Mesenchymal stem cell (in vitro differentiated cells and primary cell): ENCODE measurements around the gene CYSRT1.

ENCODE experiments used
- DNase-seq: peaks from one replicate; pipeline ENCODE4 v3.0.0-alpha.2; 2013
- H2AFZ ChIP-seq: one replicate; pipeline ENCODE4 v1.6.1; 2013; ENCODE audit warnings: low read depth, mild to moderate bottlenecking, control low read depth, inconsistent platforms, low read length, moderate library complexity
- H2AK5ac ChIP-seq: 2 replicates; pipeline ENCODE4 v1.6.1; 2013; ENCODE audit warnings: low read length, moderate library complexity, mild to moderate bottlenecking, inconsistent platforms; ENCODE audit not compliant: severe bottlenecking
- H2BK120ac ChIP-seq: one replicate; pipeline ENCODE4 v1.6.1; 2013; ENCODE audit warnings: low read depth, mild to moderate bottlenecking, inconsistent platforms, low read length, moderate library complexity
- H2BK12ac ChIP-seq, 2 experiments: one replicate each; pipeline ENCODE4 v1.6.1; 2013; ENCODE audit warnings: inconsistent platforms in 2 of 2, low read length in 2 of 2, mild to moderate bottlenecking in 2 of 2, moderate library complexity in 2 of 2, control low read depth in 1 of 2
- H2BK15ac ChIP-seq: one replicate; pipeline ENCODE4 v1.6.1; 2013; ENCODE audit warnings: mild to moderate bottlenecking, low read depth, inconsistent platforms; ENCODE audit not compliant: poor library complexity, severe bottlenecking
- H2BK5ac ChIP-seq: 2 replicates; pipeline ENCODE4 v1.6.1; 2013; ENCODE audit warnings: low read depth, mild to moderate bottlenecking, low read length, control low read depth, inconsistent platforms; ENCODE audit not compliant: poor library complexity, severe bottlenecking
- H3K14ac ChIP-seq, 2 experiments: one replicate each; pipeline ENCODE4 v1.6.1; 2013; ENCODE audit warnings: inconsistent platforms in 2 of 2, low read length in 2 of 2, control low read depth in 1 of 2, mild to moderate bottlenecking in 1 of 2, moderate library complexity in 1 of 2
- H3K18ac ChIP-seq, 2 experiments: one replicate each; pipeline ENCODE4 v1.6.1; 2013; ENCODE audit warnings: inconsistent platforms in 2 of 2, low read length in 2 of 2, control low read depth in 1 of 2, low read depth in 1 of 2, mild to moderate bottlenecking in 1 of 2
- H3K23ac ChIP-seq, 2 experiments: one replicate each; pipeline ENCODE4 v1.6.1; 2013; ENCODE audit warnings: inconsistent platforms in 2 of 2, low read length in 2 of 2, mild to moderate bottlenecking in 2 of 2, moderate library complexity in 2 of 2, control low read depth in 1 of 2
- H3K27ac ChIP-seq: 2 replicates; pipeline ENCODE4 v1.5.1; 2013; ENCODE audit warnings: mild to moderate bottlenecking, moderate library complexity, low read length, control low read depth, inconsistent platforms; ENCODE audit not compliant: poor library complexity, severe bottlenecking
- H3K27me3 ChIP-seq, 2 experiments: 2 replicates each; pipeline versions ENCODE4 v1.6.1 to v1.7.0; 2013; ENCODE audit warnings: low read length in 2 of 2, mild to moderate bottlenecking in 2 of 2, moderate library complexity in 2 of 2, control low read depth in 1 of 2, inconsistent platforms in 1 of 2; ENCODE audit not compliant: control insufficient read depth in 1 of 2, insufficient read depth in 1 of 2
- H3K36me3 ChIP-seq, 2 experiments: 2 replicates each; pipeline versions ENCODE4 v1.6.1 to v1.7.0; 2013; ENCODE audit warnings: low read length in 2 of 2, control low read depth in 1 of 2, inconsistent platforms in 1 of 2, low read depth in 1 of 2, mild to moderate bottlenecking in 1 of 2; ENCODE audit not compliant: insufficient read depth in 2 of 2, control insufficient read depth in 1 of 2
- H3K4ac ChIP-seq, 2 experiments: one replicate each; pipeline ENCODE4 v1.6.1; 2013; ENCODE audit warnings: inconsistent platforms in 2 of 2, low read length in 2 of 2, mild to moderate bottlenecking in 2 of 2, moderate library complexity in 2 of 2, control low read depth in 1 of 2, low read depth in 1 of 2
- H3K4me1 ChIP-seq: 2 replicates; pipeline ENCODE4 v1.6.1; 2013; ENCODE audit warnings: low read depth, low read length, control low read depth; ENCODE audit not compliant: control insufficient read depth, insufficient read depth
- H3K4me2 ChIP-seq: 2 replicates; pipeline ENCODE4 v1.6.1; 2013; ENCODE audit warnings: low read length, mild to moderate bottlenecking, inconsistent platforms; ENCODE audit not compliant: poor library complexity, severe bottlenecking
- H3K4me3 ChIP-seq, 2 experiments: 2 replicates each; pipeline versions ENCODE4 v1.5.1 to v1.7.0; 2013; ENCODE audit warnings: low read length in 2 of 2, mild to moderate bottlenecking in 2 of 2, control low read depth in 1 of 2, low read depth in 1 of 2; ENCODE audit not compliant: insufficient read depth in 1 of 2
- H3K79me1 ChIP-seq: replicated peaks from 2 replicates; pipeline ENCODE4 v1.6.1; 2013; ENCODE audit warnings: mild to moderate bottlenecking, control low read depth, low read length, inconsistent platforms; ENCODE audit not compliant: poor library complexity, severe bottlenecking
- H3K9ac ChIP-seq: 2 replicates; pipeline ENCODE4 v1.7.0; 2013; ENCODE audit warnings: mild to moderate bottlenecking, low read length, moderate library complexity
- H3K9me3 ChIP-seq: 2 replicates; pipeline ENCODE4 v1.7.0; 2013; ENCODE audit warnings: mild to moderate bottlenecking, low read length; ENCODE audit not compliant: control insufficient read depth
- H4K8ac ChIP-seq: one replicate; pipeline ENCODE4 v1.6.1; 2013; ENCODE audit warnings: inconsistent platforms, mild to moderate bottlenecking, low read length, moderate library complexity
- H4K91ac ChIP-seq: one replicate; pipeline ENCODE4 v1.6.1; 2013; ENCODE audit warnings: mild to moderate bottlenecking, low read length, inconsistent platforms
- whole genome bisulfite sequencing: methylation state at CpG from one replicate; pipeline ENCODE4 v1.1.7; 2013; ENCODE audit warnings: mixed read lengths; 5-methylcytosine and 5-hydroxymethylcytosine counted together

The CYSRT1 gene

DNA sequence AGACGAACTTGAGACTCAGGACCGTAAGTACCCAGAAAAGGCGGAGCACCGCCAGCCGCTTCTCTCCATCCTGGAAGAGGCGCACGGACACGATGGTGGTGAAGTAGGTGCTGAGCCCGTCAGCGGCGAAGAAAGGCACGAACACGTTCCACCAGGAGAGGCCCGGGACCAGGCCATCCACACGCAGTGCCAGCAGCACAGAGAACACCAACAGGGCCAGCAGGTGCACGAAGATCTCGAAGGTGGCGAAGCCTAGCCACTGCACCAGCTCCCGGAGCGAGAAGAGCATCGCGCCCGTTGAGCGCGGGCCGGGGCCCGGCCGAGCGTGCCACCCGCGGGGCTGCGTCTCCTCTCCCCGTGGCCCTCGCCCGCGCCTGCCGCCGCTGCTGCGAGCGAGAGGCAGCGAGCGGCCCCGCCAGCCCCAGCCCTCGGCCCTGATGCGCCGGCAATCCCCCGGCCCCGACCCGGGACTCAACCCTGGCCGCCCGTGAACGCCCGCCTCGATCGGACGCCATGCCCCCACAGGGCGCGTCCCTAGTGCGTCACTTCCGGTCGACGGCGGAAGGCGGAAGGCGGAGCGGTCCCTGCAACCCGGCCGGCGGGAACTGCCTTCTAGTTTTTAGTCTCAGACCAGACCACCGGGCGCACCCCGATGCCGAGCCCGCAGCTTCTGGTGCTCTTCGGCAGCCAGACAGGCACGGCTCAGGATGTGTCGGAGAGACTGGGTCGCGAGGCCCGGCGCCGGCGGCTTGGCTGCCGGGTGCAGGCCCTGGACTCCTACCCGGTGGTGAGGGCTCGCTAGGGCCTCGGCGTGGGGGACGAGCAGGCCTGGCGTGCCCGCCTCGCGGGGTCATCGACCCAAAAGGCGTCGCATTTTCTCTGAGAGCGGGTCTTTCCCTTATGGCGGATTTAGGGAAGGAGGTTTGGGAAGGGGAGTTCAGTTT lies 19.6 kb upstream of the CYSRT1 start, which contains the start of the genes NDOR1 and TMEM203:
Gene NDOR1 (plus strand): TSS at position 575 of the 944 bp plus-strand sequence. CDS start 78 bp downstream, at position 653.
Gene TMEM203 (minus strand): TSS at position 523 of the 944 bp plus-strand sequence. CDS start 234 bp downstream, at position 289.
- H3K9ac ChIP-seq = peak within 1 kb of the TSS; percentile 98
- no peak within 1 kb of the TSS for H2BK15ac ChIP-seq
- peak within 1 kb of the TSS; percentile 69 to 82 for H3K18ac ChIP-seq
- peaks cover 31% of the 10 kb centered on the region for H3K4me1 ChIP-seq
- no peak within 1 kb of the TSS for H2BK5ac ChIP-seq
- peak within 1 kb of the TSS; percentile 71 for H2BK120ac ChIP-seq
- H3K79me1 ChIP-seq = peaks cover 33% of the 10 kb centered on the region
- under 1% methylated on average over 98 of the region's 98 CpGs for WGBS
- peak within 1 kb of the TSS; percentile 78 to 81 for H3K4ac ChIP-seq
- no peaks in the 10 kb centered on the region for H3K27me3 ChIP-seq
- peak within 1 kb of the TSS; percentile 97 for H3K4me2 ChIP-seq
- H2AFZ ChIP-seq = peak within 1 kb of the TSS; percentile 68
- peak within 1 kb of the TSS; percentile 86 for H4K91ac ChIP-seq
- peaks cover 19 to 29% of the 10 kb centered on the region in 2 experiments for H3K36me3 ChIP-seq
- peak within 1 kb of the TSS in 1 of 2 experiments; percentile 19 for H2BK12ac ChIP-seq
- peak; percentile 87 for DNase-seq
- peak within 1 kb of the TSS; percentile 98 for H4K8ac ChIP-seq
- no peaks in the 10 kb centered on the region for H3K9me3 ChIP-seq
- peak within 1 kb of the TSS; percentile 89 to 96 for H3K4me3 ChIP-seq
- no peak within 1 kb of the TSS for H2AK5ac ChIP-seq
- peak within 1 kb of the TSS; percentile 24 for H3K27ac ChIP-seq
- H3K23ac ChIP-seq = peak within 1 kb of the TSS in 1 of 2 experiments; percentile 91
- H3K14ac ChIP-seq = peak within 1 kb of the TSS in 1 of 2 experiments; percentile 30

DNA sequence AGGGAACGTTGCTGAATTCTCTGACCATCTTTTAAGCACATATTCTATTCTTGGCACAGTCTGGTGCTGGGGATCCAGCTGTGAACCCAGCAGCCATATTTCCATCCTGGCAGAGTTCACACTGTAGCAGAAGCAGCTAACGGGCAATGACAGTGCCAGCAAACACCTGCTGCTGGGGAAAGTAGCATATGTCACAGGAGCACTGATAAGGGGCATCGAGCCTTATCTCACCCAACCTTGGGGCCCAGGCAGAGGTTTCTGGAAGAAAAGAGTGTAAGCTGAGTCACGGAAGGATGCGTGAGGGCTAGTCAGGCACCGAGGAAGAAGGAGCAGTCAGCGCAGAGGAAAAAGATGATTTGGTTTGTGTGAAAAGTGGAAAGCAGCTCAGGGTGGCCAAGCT lies 18.4 kb upstream of the CYSRT1 start:
- Histone ChIP-seq H3K9me3 (no peaks in the 10 kb centered on the region), H3K4me3 (peak overlapping the region in 1 of 2 experiments; percentile 96), H3K23ac (no peak overlapping the region), H2AFZ (no peak overlapping the region), H3K18ac (no peak overlapping the region), H3K79me1 (peaks cover 30% of the 10 kb centered on the region), H4K91ac (no peak overlapping the region), H3K9ac (peak overlapping the region; percentile 98), H2BK15ac (no peak overlapping the region), H2AK5ac (no peak overlapping the region), H2BK12ac (no peak overlapping the region), H3K27me3 (no peaks in the 10 kb centered on the region), H2BK120ac (no peak overlapping the region), H3K27ac (no peak overlapping the region), H3K14ac (no peak overlapping the region), H4K8ac (peak overlapping the region; percentile 5), H3K4me2 (no peak overlapping the region), H3K4ac (no peak overlapping the region), H2BK5ac (no peak overlapping the region), H3K4me1 (peaks cover 26% of the 10 kb centered on the region), H3K36me3 (peaks cover 19 to 39% of the 10 kb centered on the region in 2 experiments)
- 94% methylated on average over 7 of the region's 7 CpGs for WGBS
- no peak for DNase-seq

DNA sequence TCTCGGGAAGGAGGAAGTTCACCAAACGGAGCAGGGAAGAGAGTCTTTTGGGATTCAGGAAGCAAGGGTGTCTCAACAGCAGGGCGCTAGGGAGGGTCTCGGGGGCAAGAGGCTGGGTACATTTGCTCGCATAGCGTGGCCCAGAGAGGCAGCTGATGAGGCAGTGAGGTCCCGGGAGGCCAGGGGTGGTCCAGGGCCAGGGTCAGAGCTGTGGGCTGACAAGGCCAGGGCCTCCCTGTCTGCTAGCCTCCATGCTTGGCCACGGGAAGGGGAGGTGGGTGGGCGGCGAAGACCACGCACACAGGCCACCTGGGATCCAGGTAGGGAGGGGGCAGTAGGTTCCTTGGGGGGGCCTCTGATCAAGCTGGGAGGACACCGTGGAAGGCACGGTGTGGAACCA lies 13.4 kb upstream of the CYSRT1 start:
- H3K9me3 ChIP-seq = no peaks in the 10 kb centered on the region
- H2BK12ac ChIP-seq = no peak overlapping the region
- H3K27me3 ChIP-seq = no peaks in the 10 kb centered on the region
- no peak overlapping the region for H3K4me3 ChIP-seq
- H3K4ac ChIP-seq = no peak overlapping the region
- H3K23ac ChIP-seq = no peak overlapping the region
- 88% methylated on average over 13 of the region's 13 CpGs for WGBS
- no peak overlapping the region for H2BK5ac ChIP-seq
- H2BK120ac ChIP-seq = no peak overlapping the region
- no peak overlapping the region for H4K91ac ChIP-seq
- no peak overlapping the region for H3K27ac ChIP-seq
- no peak overlapping the region for H2AFZ ChIP-seq
- H2BK15ac ChIP-seq = no peak overlapping the region
- H3K9ac ChIP-seq = no peak overlapping the region
- H3K4me1 ChIP-seq = peaks cover 10% of the 10 kb centered on the region
- H3K36me3 ChIP-seq = peaks cover 21 to 88% of the 10 kb centered on the region in 2 experiments
- H3K4me2 ChIP-seq = no peak overlapping the region
- peaks cover 17% of the 10 kb centered on the region for H3K79me1 ChIP-seq
- H2AK5ac ChIP-seq = no peak overlapping the region
- H3K18ac ChIP-seq = no peak overlapping the region
- H3K14ac ChIP-seq = no peak overlapping the region
- no peak for DNase-seq
- no peak overlapping the region for H4K8ac ChIP-seq

DNA sequence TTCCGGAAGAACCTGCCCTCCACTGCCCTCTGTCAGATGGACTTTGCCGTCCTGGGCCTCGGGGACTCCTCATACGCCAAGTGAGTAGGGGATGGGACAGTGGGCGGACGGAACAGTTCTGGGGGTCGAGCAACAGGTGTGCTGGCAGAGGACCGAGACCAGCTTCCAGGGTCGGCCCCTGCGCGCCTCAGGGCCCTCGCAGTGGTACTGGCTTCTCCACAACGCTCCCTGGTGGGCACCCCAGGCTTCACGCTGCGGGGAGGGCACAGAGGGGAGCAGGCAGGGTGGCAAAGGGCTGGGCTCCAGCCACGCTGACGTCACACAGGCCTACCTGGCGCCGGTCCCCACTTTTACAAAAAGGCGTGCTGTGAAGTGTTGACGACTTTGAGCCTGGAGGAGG lies 12.5 kb upstream of the CYSRT1 start:
- WGBS = 92% methylated on average over 21 of the region's 21 CpGs
- Histone ChIP-seq H3K79me1 (peaks cover 8% of the 10 kb centered on the region), H2BK120ac (no peak overlapping the region), H3K27ac (no peak overlapping the region), H3K9ac (no peak overlapping the region), H2BK5ac (no peak overlapping the region), H2BK15ac (no peak overlapping the region), H4K91ac (no peak overlapping the region), H3K18ac (no peak overlapping the region), H3K4ac (no peak overlapping the region), H3K9me3 (no peaks in the 10 kb centered on the region), H3K36me3 (peaks cover 13 to 85% of the 10 kb centered on the region in 2 experiments), H2AK5ac (no peak overlapping the region), H3K27me3 (no peaks in the 10 kb centered on the region), H3K14ac (no peak overlapping the region), H3K4me3 (no peak overlapping the region), H4K8ac (no peak overlapping the region), H2BK12ac (no peak overlapping the region), H2AFZ (no peak overlapping the region), H3K23ac (no peak overlapping the region), H3K4me2 (no peak overlapping the region), H3K4me1 (peaks cover 14% of the 10 kb centered on the region)
- DNase-seq = no peak
